ENCODE data around the gene NID2. TPM values are rescaled to one million over a fixed set of nuclear protein-coding genes. Genes with fewer than 3 reads are reported as not detected.

NID2 gene
- total RNA-seq, 1 experiment from 2014 or later, result 6.6 TPM

DNA sequence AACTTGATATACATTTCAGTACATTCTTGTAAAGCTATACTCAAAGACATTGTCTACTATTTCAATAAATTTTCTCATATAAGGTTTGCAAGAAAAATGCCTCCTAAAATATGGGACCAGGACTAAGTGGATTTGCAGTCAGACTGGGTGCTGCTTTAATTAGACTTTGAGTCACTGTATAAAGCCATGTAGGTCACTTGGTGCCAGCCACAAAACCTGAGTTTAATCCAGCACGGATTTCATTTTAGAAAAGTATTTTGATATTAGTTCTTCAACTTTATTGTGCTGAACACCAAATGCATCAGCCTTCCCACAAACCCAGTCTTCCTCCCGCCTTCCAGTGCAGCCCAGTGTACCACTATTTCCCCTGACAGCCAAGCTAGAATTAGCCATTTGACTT is 9.9 kb upstream of the NID2 start:
- no peak for TF ChIP-seq CTCF (conservative IDR thresholded peaks at IDR 0.05)
- no peak overlapping the region for H3K4ac ChIP-seq (ENCODE audit: low read depth, low read length)
- no CpG with 5 or more reads among the region's 2 CpGs for WGBS (ENCODE audit: extremely low coverage, insufficient read length, low lambda C conversion rate)

More for the DNA sequence above, 9.9 kb upstream of the NID2 start:
- Histone ChIP-seq H4K8ac (replicated peaks; ENCODE audit: insufficient read length, low read depth, low read length) (no peak overlapping the region), H2BK12ac (ENCODE audit: insufficient read length, low read depth, low read length) (no peak overlapping the region), H3K23ac (ENCODE audit: insufficient read length, low read depth, low read length) (no peak overlapping the region), H4K91ac (ENCODE audit: insufficient read length, low read depth, low read length) (no peak overlapping the region), H3K14ac (ENCODE audit: insufficient read depth, low read length) (no peak overlapping the region), H4K5ac (ENCODE audit: insufficient read length, low read depth, low read length) (no peak overlapping the region), H2AFZ (ENCODE audit: low read length) (no peak overlapping the region), H4K20me1 (ENCODE audit: control insufficient read depth, insufficient read depth, insufficient read length) (no peaks in the 10 kb centered on the region), H3K79me2 (ENCODE audit: insufficient read depth, low read length) (no peaks in the 10 kb centered on the region), H3K9ac (ENCODE audit: extremely low read depth, insufficient read length, low read length) (no peak overlapping the region), H2BK120ac (ENCODE audit: low read depth, low read length, poor library complexity, severe bottlenecking) (no peak overlapping the region), H3K4me2 (ENCODE audit: insufficient read depth, insufficient read length, low read length) (no peak overlapping the region), H3K4me1 (ENCODE audit: insufficient read depth, low read length) (no peaks in the 10 kb centered on the region), H2AK5ac (ENCODE audit: insufficient read length, low read length) (no peak overlapping the region), H3K79me1 (ENCODE audit: insufficient read depth, low read depth, low read length, poor library complexity, severe bottlenecking) (no peaks in the 10 kb centered on the region), H3K18ac (ENCODE audit: insufficient read length, low read depth, low read length) (no peak overlapping the region), H2BK20ac (ENCODE audit: low read depth, low read length, poor library complexity, severe bottlenecking) (no peak overlapping the region), H3K23me2 (ENCODE audit: insufficient read length, low read depth, low read length, poor library complexity, severe bottlenecking) (no peaks in the 10 kb centered on the region), H3K56ac (ENCODE audit: insufficient read length, low read depth, low read length) (no peak overlapping the region), H2BK15ac (ENCODE audit: low read depth, low read length) (no peak overlapping the region), H3T11ph (ENCODE audit: low read length) (no peak overlapping the region), H3K9me3 (ENCODE audit: control insufficient read depth, low read depth, low read length) (no peaks in the 10 kb centered on the region), H3K27ac (ENCODE audit: insufficient read length, low read depth, low read length) (no peak overlapping the region), H2BK5ac (ENCODE audit: insufficient read length, low read length) (no peak overlapping the region), H3K27me3 (ENCODE audit: insufficient read depth, low read length) (no peaks in the 10 kb centered on the region)
- Mint-ChIP-seq H3K36me3 (ENCODE audit: insufficient read depth in 1 of 3, low read depth in 3 of 3) (no peaks in the 10 kb centered on the region), H3K27me3 (ENCODE audit: low read depth) (peaks cover 5% of the 10 kb centered on the region), H3K4me1 (0 out of 4 replicates have a peak, but pooled peaks cover 0 to 5% of the 10 kb centered on the region in 2 experiments), H3K27ac (no peak overlapping the region), H3K9me3 (no peaks in the 10 kb centered on the region), H3K4me3 (no peak overlapping the region)
- no peak for DNase-seq

All from H9 (cell line).